ENCODE measurements around the gene HK1.

The HK1 gene

DNA sequence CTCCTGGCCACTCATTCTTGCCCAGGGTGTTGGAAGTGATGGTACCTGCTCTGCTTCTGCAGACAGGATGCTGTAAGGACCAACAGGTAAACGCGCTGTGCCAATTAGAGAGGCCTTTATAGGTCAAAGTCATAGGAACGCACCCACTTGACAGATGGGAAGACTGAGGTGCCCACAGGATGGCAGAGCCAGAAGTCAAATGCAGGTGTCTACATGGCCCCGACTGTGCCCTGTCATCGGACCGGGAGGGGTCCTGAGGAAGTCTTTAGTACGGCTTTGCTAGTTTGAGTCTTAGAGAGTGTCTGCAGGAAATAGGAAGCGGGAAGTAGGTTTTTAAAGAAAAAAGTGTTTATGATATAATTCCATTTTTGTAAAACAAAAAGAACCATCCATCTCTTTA, 57.3 kb downstream of the HK1 start:
- in situ Hi-C loops (cut with MboI; ENCODE audit: low pct_unique_long_range_greater_than_20kb, low sequenced_read_pairs, unreplicated experiment): no loop called here
- no peak for DNase-seq (ENCODE audit: low spot score)
- TF ChIP-seq, protein P1, sequence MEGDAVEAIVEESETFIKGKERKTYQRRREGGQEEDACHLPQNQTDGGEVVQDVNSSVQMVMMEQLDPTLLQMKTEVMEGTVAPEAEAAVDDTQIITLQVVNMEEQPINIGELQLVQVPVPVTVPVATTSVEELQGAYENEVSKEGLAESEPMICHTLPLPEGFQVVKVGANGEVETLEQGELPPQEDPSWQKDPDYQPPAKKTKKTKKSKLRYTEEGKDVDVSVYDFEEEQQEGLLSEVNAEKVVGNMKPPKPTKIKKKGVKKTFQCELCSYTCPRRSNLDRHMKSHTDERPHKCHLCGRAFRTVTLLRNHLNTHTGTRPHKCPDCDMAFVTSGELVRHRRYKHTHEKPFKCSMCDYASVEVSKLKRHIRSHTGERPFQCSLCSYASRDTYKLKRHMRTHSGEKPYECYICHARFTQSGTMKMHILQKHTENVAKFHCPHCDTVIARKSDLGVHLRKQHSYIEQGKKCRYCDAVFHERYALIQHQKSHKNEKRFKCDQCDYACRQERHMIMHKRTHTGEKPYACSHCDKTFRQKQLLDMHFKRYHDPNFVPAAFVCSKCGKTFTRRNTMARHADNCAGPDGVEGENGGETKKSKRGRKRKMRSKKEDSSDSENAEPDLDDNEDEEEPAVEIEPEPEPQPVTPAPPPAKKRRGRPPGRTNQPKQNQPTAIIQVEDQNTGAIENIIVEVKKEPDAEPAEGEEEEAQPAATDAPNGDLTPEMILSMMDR (IDR thresholded peaks at IDR 0.05; ENCODE audit: extremely low read depth, insufficient read depth, missing control alignments): no peak

DNA sequence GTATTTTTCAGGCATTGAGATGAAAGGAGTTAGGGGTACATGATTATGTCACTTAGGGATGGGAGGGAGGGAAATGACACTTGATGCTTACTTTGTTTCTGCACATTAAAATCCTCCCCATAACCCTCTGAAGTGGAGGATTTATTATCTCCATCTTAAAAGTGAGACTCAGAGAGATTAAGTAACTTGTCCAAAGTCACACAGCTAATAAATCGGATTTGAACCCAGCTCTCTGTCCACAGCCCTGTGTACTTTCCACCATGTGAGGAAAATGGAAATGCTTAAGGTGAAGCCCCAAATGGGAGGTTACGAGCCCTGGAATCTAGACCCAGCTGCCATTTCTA, 58.6 kb downstream of the HK1 start:
- DNase-seq (ENCODE audit: low spot score): no peak
- in situ Hi-C loops (cut with MboI; ENCODE audit: low pct_unique_long_range_greater_than_20kb, low sequenced_read_pairs, unreplicated experiment): no loop called here
- TF ChIP-seq, protein P1 (IDR thresholded peaks at IDR 0.05; ENCODE audit: extremely low read depth, insufficient read depth, missing control alignments): no peak

DNA sequence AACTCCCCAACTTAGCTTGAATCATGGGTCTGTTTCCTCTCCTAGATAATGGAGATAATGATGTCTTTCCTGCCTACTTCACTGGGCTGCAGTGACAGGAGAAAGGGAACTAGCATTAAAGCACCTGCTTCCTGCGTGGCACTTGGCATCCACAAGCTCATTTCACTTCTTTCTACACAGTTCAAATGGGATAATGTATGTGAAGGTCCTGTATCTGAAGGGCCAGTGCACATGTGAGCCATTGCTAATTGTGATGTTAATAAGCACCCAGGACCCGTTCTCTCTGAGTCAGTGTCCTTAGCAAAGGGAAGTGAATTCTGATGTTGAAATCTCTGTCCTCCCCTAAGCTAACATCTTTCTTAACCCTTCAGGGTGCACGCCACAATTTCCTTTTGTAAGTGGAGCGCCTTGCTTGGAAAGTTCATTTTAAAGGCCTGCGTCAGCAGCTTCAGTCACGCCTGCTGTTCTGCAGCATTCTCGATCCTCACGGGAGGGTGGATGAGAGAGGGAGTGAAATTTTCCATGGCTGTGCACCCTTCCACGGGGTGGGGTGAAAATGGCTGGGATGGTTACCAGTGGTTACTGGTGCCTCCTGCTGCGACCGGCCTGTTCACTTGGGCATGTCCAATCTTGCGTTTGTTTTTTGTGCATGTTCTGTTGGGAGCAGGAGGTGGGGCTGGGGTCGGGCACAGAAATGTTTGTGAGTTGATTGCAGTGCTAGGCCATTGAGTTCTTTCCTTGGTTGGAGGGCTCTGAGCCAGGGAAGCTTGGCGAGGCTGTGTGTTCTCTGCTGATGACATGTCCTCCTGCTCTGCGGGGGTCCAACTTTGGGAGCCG, 59.2 kb downstream of the HK1 start:
- TF ChIP-seq, protein P1 (IDR thresholded peaks at IDR 0.05; ENCODE audit: extremely low read depth, insufficient read depth, missing control alignments): no peak
- no peak for DNase-seq (ENCODE audit: low spot score)
- in situ Hi-C loops (cut with MboI; ENCODE audit: low pct_unique_long_range_greater_than_20kb, low sequenced_read_pairs, unreplicated experiment): no loop called here

- TF ChIP-seq, protein P1 (IDR thresholded peaks at IDR 0.05; ENCODE audit: extremely low read depth, insufficient read depth, missing control alignments): no peak
- no peak for DNase-seq (ENCODE audit: low spot score)
- in situ Hi-C loops (cut with MboI; ENCODE audit: low pct_unique_long_range_greater_than_20kb, low sequenced_read_pairs, unreplicated experiment): no loop called here
These were observed 59.8 kb downstream of the HK1 start for GRCh38 chr10:69338133-69338456.

GRCh38 chr10:69338547-69339450, 60.5 kb downstream of the HK1 start:
- TF ChIP-seq, protein P1 (IDR thresholded peaks at IDR 0.05; ENCODE audit: extremely low read depth, insufficient read depth, missing control alignments): no peak
- DNase-seq (ENCODE audit: low spot score): no peak
- in situ Hi-C loops (cut with MboI; ENCODE audit: low pct_unique_long_range_greater_than_20kb, low sequenced_read_pairs, unreplicated experiment): no loop called here

DNA sequence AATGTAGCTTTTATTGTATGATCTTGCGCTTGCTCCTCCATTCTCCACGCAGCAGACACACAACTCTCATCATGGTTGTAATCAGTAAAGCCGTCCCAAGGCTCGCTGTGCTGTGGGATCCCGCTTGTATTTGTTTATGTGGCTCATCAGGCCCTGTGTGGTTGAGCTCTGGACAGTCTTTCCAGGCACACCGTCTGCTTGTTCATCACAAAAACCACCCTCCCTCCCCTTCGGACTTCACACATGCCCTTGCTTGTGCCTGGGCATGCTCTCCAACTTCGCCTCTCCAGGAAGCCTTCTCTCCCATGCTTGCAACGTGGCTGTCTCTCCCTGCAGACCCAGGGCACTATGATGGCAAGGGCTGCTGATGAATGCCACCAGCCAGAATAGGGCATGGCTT, 62.4 kb downstream of the HK1 start:
- no peak for DNase-seq (ENCODE audit: low spot score)
- TF ChIP-seq, protein P1 (IDR thresholded peaks at IDR 0.05; ENCODE audit: extremely low read depth, insufficient read depth, missing control alignments): no peak
- in situ Hi-C loops (cut with MboI; ENCODE audit: low pct_unique_long_range_greater_than_20kb, low sequenced_read_pairs, unreplicated experiment): no loop called here
